Measurements from ENCODE around the gene RAB14.

- TF ChIP-seq CTCF (IDR thresholded peaks at IDR 0.05) (no peak), POLR2A (IDR thresholded peaks at IDR 0.05) (no peak)
These were observed 21.6 kb downstream of the RAB14 start for GRCh38 chr9:121179930-121180681.

Data from testis (tissue), 2 donors.